ENCODE data around the gene CCDC6. TPM values are rescaled to one million over a fixed set of nuclear protein-coding genes. Genes with fewer than 3 reads are reported as not detected.

Gene CCDC6
- total and polyA plus RNA-seq, 12 donors, result 4.4 to 22.8 (median 17.0) TPM

GRCh38 chr10:59779756-59780533 is 126.4 kb downstream of the CCDC6 start:
- TF ChIP-seq CTCF (IDR thresholded peaks at IDR 0.05), result no peak
- H3K27ac ChIP-seq, result peak overlapping the region in 2 of 10 donors; percentile 5 to 64
- H3K27me3 ChIP-seq, result no peaks in the 10 kb centered on the region
- H3K9me3 ChIP-seq, result no peaks in the 10 kb centered on the region
- H3K4me1 ChIP-seq, result peaks cover 0 to 6% (median 0%) of the 10 kb centered on the region in 9 donors
- DNase-seq (peak in 1 of 2 donors; percentile 15), ATAC-seq (peak in 7 of 8 donors; percentile 33 to 88 (median 76))
- 65 to 71% methylated on average over 6 of the region's 6 CpGs for WGBS, 2 donors
- no peak overlapping the region for H3K4me3 ChIP-seq
- H3K36me3 ChIP-seq, result no peaks in the 10 kb centered on the region
- intact Hi-C loops (cut with DNase I), result no loop called here

- intact Hi-C loops (cut with DNase I), result no loop called here
- H3K4me1 ChIP-seq, result peaks cover 0 to under 1% (median 0%) of the 10 kb centered on the region in 9 donors
- H3K27me3 ChIP-seq, result no peaks in the 10 kb centered on the region
- no peaks in the 10 kb centered on the region for H3K9me3 ChIP-seq
- ATAC-seq (no peak), DNase-seq (no peak)
- H3K27ac ChIP-seq, result no peak overlapping the region
- WGBS, 2 donors, result 92 to 94% methylated on average over 6 of the region's 6 CpGs
- no peaks in the 10 kb centered on the region for H3K36me3 ChIP-seq
- no peak overlapping the region for H3K4me3 ChIP-seq
- no peak for TF ChIP-seq CTCF (IDR thresholded peaks at IDR 0.05)
Observed at GRCh38 chr10:59774451-59774850, 131.9 kb downstream of the CCDC6 start.

- Histone ChIP-seq H3K27ac (no peak overlapping the region), H3K4me1 (no peaks in the 10 kb centered on the region), H3K9me3 (no peaks in the 10 kb centered on the region), H3K4me3 (no peak overlapping the region), H3K27me3 (no peaks in the 10 kb centered on the region), H3K36me3 (no peaks in the 10 kb centered on the region)
- no peak for TF ChIP-seq CTCF (IDR thresholded peaks at IDR 0.05)
- ATAC-seq, result no peak
- intact Hi-C loops (cut with DNase I), result no loop called here
- WGBS, 2 donors, result 88 to 95% methylated on average over 2 of the region's 2 CpGs
- no peak for DNase-seq
Observed at GRCh38 chr10:59773088-59773487, 133.3 kb downstream of the CCDC6 start.

- Histone ChIP-seq H3K9me3 (no peaks in the 10 kb centered on the region), H3K27ac (no peak overlapping the region), H3K4me1 (no peaks in the 10 kb centered on the region), H3K36me3 (no peaks in the 10 kb centered on the region), H3K27me3 (no peaks in the 10 kb centered on the region), H3K4me3 (no peak overlapping the region)
- intact Hi-C loops (cut with DNase I), result no loop called here
- no peak for ATAC-seq
- no peak for DNase-seq
- 94 to 95% methylated on average over 7 of the region's 7 CpGs for WGBS, 2 donors
- TF ChIP-seq CTCF (IDR thresholded peaks at IDR 0.05), result no peak
Observed at GRCh38 chr10:59771162-59771807, 135.1 kb downstream of the CCDC6 start.
